ENCODE results near the gene ABCC6.
"Not testable (repeated sequence)": the region's sequence is repeated elsewhere in the genome, so short reads cannot be mapped to it uniquely, and the experiment has no call there.

Gene ABCC6

DNA sequence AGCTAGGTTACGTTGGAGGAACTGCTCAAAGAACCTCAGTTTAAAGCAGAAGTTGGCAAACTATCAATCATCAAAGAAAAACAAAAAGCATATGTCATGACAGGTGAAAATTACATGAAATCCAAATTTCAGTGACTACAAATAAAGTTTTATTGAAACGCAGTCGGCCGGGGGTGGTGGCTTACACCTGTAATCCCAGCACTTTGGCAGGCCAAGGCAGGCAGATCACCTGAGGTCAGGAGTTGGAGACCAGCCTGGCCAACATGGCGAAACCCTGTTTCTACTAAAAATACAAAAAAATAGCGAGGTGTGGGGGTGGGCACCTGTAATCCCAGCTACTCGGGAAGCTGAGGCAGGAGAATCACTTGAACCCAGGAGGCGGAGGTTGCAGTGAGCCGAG, 2.8 kb downstream of the ABCC6 start:
- H3K36me3 ChIP-seq (ENCODE audit: low read depth); ATAC-seq (ENCODE audit: low read depth); DNase-seq (ENCODE audit: low spot score); H3K9me3 ChIP-seq (ENCODE audit: severe bottlenecking); H3K4me3 ChIP-seq (ENCODE audit: severe bottlenecking); H3K27ac ChIP-seq (ENCODE audit: poor library complexity, severe bottlenecking); H3K27me3 ChIP-seq (ENCODE audit: insufficient read depth, poor library complexity, severe bottlenecking); H3K4me1 ChIP-seq (ENCODE audit: insufficient read depth, poor library complexity, severe bottlenecking): not testable (repeated sequence)

- not testable (repeated sequence) for ATAC-seq (ENCODE audit: low read depth); H3K4me1 ChIP-seq (ENCODE audit: insufficient read depth, poor library complexity, severe bottlenecking); DNase-seq (ENCODE audit: low spot score); H3K36me3 ChIP-seq (ENCODE audit: low read depth); H3K9me3 ChIP-seq (ENCODE audit: severe bottlenecking); H3K27me3 ChIP-seq (ENCODE audit: insufficient read depth, poor library complexity, severe bottlenecking); H3K4me3 ChIP-seq (ENCODE audit: severe bottlenecking); H3K27ac ChIP-seq (ENCODE audit: poor library complexity, severe bottlenecking)
Observed at GRCh38 chr16:16218787-16219186, 4.5 kb downstream of the ABCC6 start.

DNA sequence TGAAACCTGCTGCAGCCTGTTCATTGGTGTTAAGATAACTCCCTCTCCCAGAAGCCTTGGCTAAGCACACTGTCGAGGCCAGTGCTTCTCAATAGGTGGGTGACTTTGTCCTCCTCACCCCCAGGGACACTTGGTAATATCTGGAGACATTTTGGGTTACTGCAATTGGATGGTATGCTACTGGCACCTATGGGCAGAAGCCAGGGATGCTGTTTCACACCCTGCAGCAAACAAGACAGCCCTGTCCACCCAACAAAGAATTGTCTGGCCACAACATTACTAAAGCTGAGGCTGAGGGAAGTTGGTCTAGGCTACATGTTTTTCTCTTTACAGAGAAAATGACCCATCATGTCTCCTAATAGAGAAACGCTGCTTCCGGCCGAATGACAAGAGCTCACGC, 4.9 kb downstream of the ABCC6 start:
- not testable (repeated sequence) for H3K36me3 ChIP-seq (ENCODE audit: low read depth); H3K4me3 ChIP-seq (ENCODE audit: severe bottlenecking); H3K27ac ChIP-seq (ENCODE audit: poor library complexity, severe bottlenecking); H3K9me3 ChIP-seq (ENCODE audit: severe bottlenecking); H3K4me1 ChIP-seq (ENCODE audit: insufficient read depth, poor library complexity, severe bottlenecking); DNase-seq (ENCODE audit: low spot score); H3K27me3 ChIP-seq (ENCODE audit: insufficient read depth, poor library complexity, severe bottlenecking); ATAC-seq (ENCODE audit: low read depth)

- peak; percentile 90 for ATAC-seq (ENCODE audit: low read depth)
- H3K4me1 ChIP-seq (ENCODE audit: insufficient read depth, poor library complexity, severe bottlenecking); H3K4me3 ChIP-seq (ENCODE audit: severe bottlenecking); H3K27me3 ChIP-seq (ENCODE audit: insufficient read depth, poor library complexity, severe bottlenecking); H3K36me3 ChIP-seq (ENCODE audit: low read depth); H3K9me3 ChIP-seq (ENCODE audit: severe bottlenecking); H3K27ac ChIP-seq (ENCODE audit: poor library complexity, severe bottlenecking); DNase-seq (ENCODE audit: low spot score): not testable (repeated sequence)
Observed at GRCh38 chr16:16213863-16214293, 9.4 kb downstream of the ABCC6 start.

DNA sequence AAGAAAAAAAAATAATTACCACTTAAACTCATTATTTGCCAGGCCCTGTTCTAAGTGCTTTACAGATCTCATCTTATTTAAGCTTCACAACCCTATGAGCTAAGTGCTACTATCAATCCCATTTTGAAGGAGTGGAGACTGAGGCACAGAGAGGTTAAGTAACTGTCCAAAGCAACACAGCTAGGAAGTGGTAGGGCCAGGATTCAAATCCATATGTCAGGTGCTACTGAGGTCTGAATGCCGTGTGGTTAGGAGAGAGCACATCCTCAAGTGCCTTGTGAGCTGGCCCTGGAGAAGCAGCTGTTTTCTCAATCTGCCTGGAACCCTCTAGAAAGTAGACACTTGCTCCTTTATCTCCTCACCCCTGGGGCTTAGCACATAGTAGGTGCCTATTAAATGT, 11.9 kb downstream of the ABCC6 start:
- not testable (repeated sequence) for ATAC-seq (ENCODE audit: low read depth); H3K27me3 ChIP-seq (ENCODE audit: insufficient read depth, poor library complexity, severe bottlenecking)

GRCh38 chr16:16208461-16208860, 14.8 kb downstream of the ABCC6 start:
- H3K36me3 ChIP-seq (ENCODE audit: low read depth); H3K27ac ChIP-seq (ENCODE audit: poor library complexity, severe bottlenecking); ATAC-seq (ENCODE audit: low read depth): not testable (repeated sequence)

More for the DNA sequence above, 11.9 kb downstream of the ABCC6 start:
- H3K27ac ChIP-seq (ENCODE audit: poor library complexity, severe bottlenecking); H3K9me3 ChIP-seq (ENCODE audit: severe bottlenecking); H3K4me3 ChIP-seq (ENCODE audit: severe bottlenecking); H3K4me1 ChIP-seq (ENCODE audit: insufficient read depth, poor library complexity, severe bottlenecking); H3K36me3 ChIP-seq (ENCODE audit: low read depth); DNase-seq (ENCODE audit: low spot score): not testable (repeated sequence)

GRCh38 chr16:16207787-16208334, 15.4 kb downstream of the ABCC6 start:
- H3K4me3 ChIP-seq (ENCODE audit: severe bottlenecking); H3K9me3 ChIP-seq (ENCODE audit: severe bottlenecking); H3K27ac ChIP-seq (ENCODE audit: poor library complexity, severe bottlenecking); ATAC-seq (ENCODE audit: low read depth); H3K36me3 ChIP-seq (ENCODE audit: low read depth); DNase-seq (ENCODE audit: low spot score); H3K4me1 ChIP-seq (ENCODE audit: insufficient read depth, poor library complexity, severe bottlenecking); H3K27me3 ChIP-seq (ENCODE audit: insufficient read depth, poor library complexity, severe bottlenecking): not testable (repeated sequence)

More at GRCh38 chr16:16208461-16208860, 14.8 kb downstream of the ABCC6 start:
- DNase-seq (ENCODE audit: low spot score); H3K9me3 ChIP-seq (ENCODE audit: severe bottlenecking); H3K4me3 ChIP-seq (ENCODE audit: severe bottlenecking); H3K4me1 ChIP-seq (ENCODE audit: insufficient read depth, poor library complexity, severe bottlenecking); H3K27me3 ChIP-seq (ENCODE audit: insufficient read depth, poor library complexity, severe bottlenecking): not testable (repeated sequence)

DNA sequence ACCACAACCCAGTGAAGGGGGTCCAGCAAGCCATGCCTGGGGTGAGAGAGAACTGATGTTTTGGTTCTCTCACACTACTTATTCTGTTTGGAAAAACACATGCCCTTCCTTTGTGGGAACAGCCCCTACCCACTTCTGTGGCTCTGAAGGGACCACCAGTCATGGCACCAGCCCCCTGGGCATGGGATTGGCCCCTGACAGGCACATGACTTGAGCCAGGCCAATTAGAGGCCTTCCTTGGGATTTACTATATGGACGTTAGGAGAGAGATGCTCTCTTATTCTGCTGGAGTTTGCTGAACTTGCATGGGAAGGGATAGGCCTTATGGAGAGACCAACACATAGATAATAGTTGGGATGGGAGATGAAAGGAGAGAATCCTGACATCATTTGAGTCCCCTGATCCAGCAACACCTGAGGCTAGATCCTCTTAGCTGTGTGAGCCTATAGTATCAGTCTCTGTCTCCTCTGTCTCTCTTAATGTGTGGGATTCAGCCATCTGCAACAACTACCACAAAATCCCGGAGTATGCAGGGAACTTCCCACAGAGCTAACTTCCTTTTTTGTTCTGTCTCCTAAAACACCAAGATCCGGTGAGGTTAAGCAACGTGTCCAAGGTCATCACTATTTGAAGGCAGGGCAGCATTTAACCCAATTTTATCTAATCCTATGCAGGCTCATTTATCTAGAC, 16.1 kb downstream of the ABCC6 start:
- H3K4me3 ChIP-seq (ENCODE audit: severe bottlenecking); H3K36me3 ChIP-seq (ENCODE audit: low read depth); DNase-seq (ENCODE audit: low spot score); ATAC-seq (ENCODE audit: low read depth); H3K27me3 ChIP-seq (ENCODE audit: insufficient read depth, poor library complexity, severe bottlenecking); H3K27ac ChIP-seq (ENCODE audit: poor library complexity, severe bottlenecking); H3K9me3 ChIP-seq (ENCODE audit: severe bottlenecking); H3K4me1 ChIP-seq (ENCODE audit: insufficient read depth, poor library complexity, severe bottlenecking): not testable (repeated sequence)

- H3K27ac ChIP-seq (ENCODE audit: poor library complexity, severe bottlenecking); ATAC-seq (ENCODE audit: low read depth); DNase-seq (ENCODE audit: low spot score); H3K27me3 ChIP-seq (ENCODE audit: insufficient read depth, poor library complexity, severe bottlenecking); H3K36me3 ChIP-seq (ENCODE audit: low read depth); H3K4me3 ChIP-seq (ENCODE audit: severe bottlenecking); H3K9me3 ChIP-seq (ENCODE audit: severe bottlenecking); H3K4me1 ChIP-seq (ENCODE audit: insufficient read depth, poor library complexity, severe bottlenecking): not testable (repeated sequence)
Observed at GRCh38 chr16:16205864-16206263, 17.4 kb downstream of the ABCC6 start.

- not testable (repeated sequence) for H3K36me3 ChIP-seq (ENCODE audit: low read depth); H3K9me3 ChIP-seq (ENCODE audit: severe bottlenecking); H3K4me3 ChIP-seq (ENCODE audit: severe bottlenecking); DNase-seq (ENCODE audit: low spot score); H3K27me3 ChIP-seq (ENCODE audit: insufficient read depth, poor library complexity, severe bottlenecking); H3K27ac ChIP-seq (ENCODE audit: poor library complexity, severe bottlenecking); H3K4me1 ChIP-seq (ENCODE audit: insufficient read depth, poor library complexity, severe bottlenecking); ATAC-seq (ENCODE audit: low read depth)
Observed at GRCh38 chr16:16204552-16204951, 18.7 kb downstream of the ABCC6 start.

GRCh38 chr16:16203494-16203893, 19.8 kb downstream of the ABCC6 start:
- DNase-seq (ENCODE audit: low spot score); H3K27me3 ChIP-seq (ENCODE audit: insufficient read depth, poor library complexity, severe bottlenecking); H3K9me3 ChIP-seq (ENCODE audit: severe bottlenecking); H3K4me1 ChIP-seq (ENCODE audit: insufficient read depth, poor library complexity, severe bottlenecking); ATAC-seq (ENCODE audit: low read depth); H3K36me3 ChIP-seq (ENCODE audit: low read depth); H3K4me3 ChIP-seq (ENCODE audit: severe bottlenecking); H3K27ac ChIP-seq (ENCODE audit: poor library complexity, severe bottlenecking): not testable (repeated sequence)
